Esophagus muscularis mucosa (tissue), 4 donors: ENCODE data around the gene ACAP3. TPM values are rescaled to one million over a fixed set of nuclear protein-coding genes. Genes with fewer than 3 reads are reported as not detected.
A peak's percentile ranks its signal among the peaks of the same experiment; 100 is the strongest.

ENCODE experiments used
- DNase-seq: peaks from one replicate; pipeline ENCODE4 v3.0.0-alpha.2; 2017; ENCODE audit errors: extremely low spot score
- H3K27ac ChIP-seq, 4 donors: fragments of 200-600 bp; sonication (generic); replicated peaks in 1 of 4; 1 replicate in 3 of 4; 2 replicates in 1 of 4; pipeline ENCODE4 v1.5.1; 2016 to 2019; ENCODE audit warnings: mild to moderate bottlenecking in 1 of 4
- H3K27me3 ChIP-seq, 4 donors: fragments of 200-600 bp; sonication (generic); one replicate each; pipeline versions ENCODE4 v1.5.1 to v1.6.0; 2016 to 2019
- H3K36me3 ChIP-seq, 4 donors: fragments of 200-600 bp; sonication (generic); one replicate each; pipeline ENCODE4 v1.5.1; 2016 to 2019
- H3K4me1 ChIP-seq, 4 donors: fragments of 200-600 bp; sonication (generic); one replicate each; pipeline ENCODE4 v1.5.1; 2016 to 2019
- H3K4me3 ChIP-seq, 4 donors: fragments of 200-600 bp; sonication (generic); 1 replicate in 2 of 4; 2 replicates in 2 of 4; pipeline ENCODE4 v1.5.1; 2016 to 2019; ENCODE audit warnings: mild to moderate bottlenecking in 4 of 4, moderate library complexity in 1 of 4
- H3K9me3 ChIP-seq, 4 donors: fragments of 200-600 bp; sonication (generic); 1 replicate in 3 of 4; 2 replicates in 1 of 4; pipeline ENCODE4 v1.5.1; 2016 to 2019
- CTCF ChIP-seq, 3 experiments: fragments of 200-600 bp in 2 of 3; fragments of 450-650 bp in 1 of 3; sonication (generic) in 2 of 3; IDR thresholded peaks; one replicate each; pipeline ENCODE4 v1.5.1; 2017 to 2019; ENCODE audit warnings: antibody characterized with exemption in 3 of 3, mild to moderate bottlenecking in 2 of 3, moderate library complexity in 1 of 3
- EP300 ChIP-seq: sonication (generic); formaldehyde crosslinking; IDR thresholded peaks from one replicate; pipeline ENCODE4 v1.6.1; 2017; ENCODE audit warnings: antibody characterized with exemption
- POLR2A ChIP-seq: fragments of 450-650 bp; IDR thresholded peaks from one replicate; pipeline ENCODE4 v1.6.1; 2017; ENCODE audit warnings: antibody characterized with exemption, moderate library complexity, mild to moderate bottlenecking, low read depth
- POLR2AphosphoS5 ChIP-seq, 2 donors: sonication (generic); formaldehyde crosslinking; IDR thresholded peaks; one replicate each; pipeline ENCODE4 v1.6.1; 2017; ENCODE audit warnings: antibody characterized with exemption in 2 of 2
- WGBS: methylation state at CpG from one replicate; pipeline ENCODE4 v1.1.5; 2018; 5-methylcytosine and 5-hydroxymethylcytosine counted together
- intact Hi-C: fragments of 100-400 bp; cut with DNase I; formaldehyde crosslinking; loops from one replicate; pipeline ENCODE4 v1.15.1; 2023
- total RNA-seq, 4 donors: library from RNA; depleted of rRNA; stranded (reverse); fragments of >200 nt; gene quantifications; one replicate each; pipeline versions ENCODE4 v1.1.0 to v1.2.1, GENCODE V29; 2016

The ACAP3 gene
- total RNA-seq, 4 donors from 2014 or later = 34.8 to 63.2 (median 47.4) TPM

- DNase-seq = no peak
- Histone ChIP-seq H3K36me3 (peaks cover under 1 to 23% (median 19%) of the 10 kb centered on the region in 4 donors), H3K4me3 (no peak overlapping the region), H3K9me3 (no peaks in the 10 kb centered on the region), H3K27me3 (no peaks in the 10 kb centered on the region), H3K4me1 (peaks cover 40 to 55% (median 46%) of the 10 kb centered on the region in 4 donors), H3K27ac (peak overlapping the region in 3 of 4 donors; percentile 0 to 10 (median 3))
- no peak for TF ChIP-seq EP300
- TF ChIP-seq POLR2AphosphoS5 (IDR thresholded peaks at IDR 0.05) = no peak
- no peak for TF ChIP-seq POLR2A
- TF ChIP-seq CTCF (IDR thresholded peaks at IDR 0.05) = no peak
- intact Hi-C loops = no loop called here
- 81% methylated on average over 5 of the region's 16 CpGs for WGBS
Observed at GRCh38 chr1:1345384-1345783, 37.7 kb upstream of the ACAP3 start.

DNA sequence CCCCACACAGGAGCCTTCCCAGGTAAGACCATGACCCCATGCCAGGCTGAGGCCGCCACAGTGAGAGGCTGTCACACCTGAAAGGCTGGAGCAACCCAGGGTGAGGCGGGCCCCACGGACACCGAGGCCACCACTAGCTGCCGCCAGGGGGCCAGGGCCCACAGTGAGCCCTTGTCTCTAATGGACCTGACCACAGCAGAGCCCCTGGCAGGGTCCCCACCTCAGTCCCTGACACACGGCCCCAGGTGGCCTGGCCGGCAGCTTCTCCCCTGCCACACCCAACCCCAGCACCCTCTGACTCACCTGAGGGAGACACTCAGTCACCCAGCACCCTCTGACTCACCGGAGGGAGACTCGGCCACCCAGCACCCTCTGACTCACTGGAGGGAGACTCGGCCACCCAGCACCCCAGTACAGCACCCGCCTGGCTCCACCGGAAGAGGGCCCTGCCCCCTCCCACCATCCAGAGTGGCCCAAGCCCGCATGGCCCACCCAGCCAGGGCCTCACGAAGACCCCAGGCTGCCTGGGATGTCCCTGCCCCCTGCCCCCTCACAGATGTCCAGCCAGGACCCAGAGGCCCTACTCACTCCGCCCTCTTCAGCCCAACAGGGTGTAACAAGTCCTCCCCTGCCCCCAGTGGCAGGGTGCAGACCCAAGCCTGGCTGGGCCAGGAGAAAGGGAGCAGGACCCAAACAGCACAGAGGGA is 37.1 kb upstream of the ACAP3 start:
- no peak for TF ChIP-seq POLR2AphosphoS5 (IDR thresholded peaks at IDR 0.05)
- peak in 2 of 3 experiments; percentile 21 to 37 for TF ChIP-seq CTCF (IDR thresholded peaks at IDR 0.05)
- TF ChIP-seq POLR2A = no peak
- WGBS = 46% methylated on average over 8 of the region's 15 CpGs
- peaks cover 40 to 55% (median 46%) of the 10 kb centered on the region in 4 donors for H3K4me1 ChIP-seq
- no peak overlapping the region for H3K4me3 ChIP-seq
- DNase-seq = no peak
- no peaks in the 10 kb centered on the region for H3K9me3 ChIP-seq
- H3K27ac ChIP-seq = peak overlapping the region in 2 of 4 donors; percentile 3 to 10
- H3K27me3 ChIP-seq = no peaks in the 10 kb centered on the region
- peaks cover 6 to 29% (median 24%) of the 10 kb centered on the region in 4 donors for H3K36me3 ChIP-seq
- intact Hi-C loops = no loop called here

DNA sequence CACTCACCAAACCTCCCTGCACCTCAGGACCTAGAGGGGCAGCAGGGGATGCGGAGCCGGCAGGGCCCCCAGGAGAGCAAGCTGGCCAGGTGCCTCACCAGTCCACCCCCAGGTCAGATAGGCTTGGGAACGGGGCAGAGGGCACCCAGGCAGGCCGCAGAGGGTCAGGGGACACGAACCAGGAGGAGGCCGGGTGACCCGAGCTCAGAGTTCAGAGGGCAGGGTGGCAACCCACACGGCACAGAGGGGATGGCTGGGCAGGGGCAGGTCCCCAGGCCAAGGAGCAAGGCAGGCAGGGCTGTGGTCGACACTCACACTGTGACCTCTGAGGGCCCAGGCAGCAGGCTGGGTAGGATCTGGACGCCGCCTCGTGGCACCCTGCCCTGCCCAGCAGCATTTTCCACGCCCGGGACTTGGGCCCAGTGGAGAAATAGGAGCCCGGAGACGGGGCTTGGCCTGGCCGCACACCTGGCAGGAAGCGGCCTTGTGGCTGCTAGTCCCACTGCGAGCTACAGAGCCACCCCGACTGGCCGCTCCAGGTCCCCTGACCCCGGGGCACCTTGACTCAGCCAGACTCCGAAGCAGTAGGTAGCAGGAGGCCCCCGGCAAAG is 36.2 kb upstream of the ACAP3 start:
- intact Hi-C loops = no loop called here
- no peak for DNase-seq
- no peak overlapping the region for H3K27ac ChIP-seq
- no peak for TF ChIP-seq POLR2A
- TF ChIP-seq POLR2AphosphoS5 (IDR thresholded peaks at IDR 0.05) = no peak
- TF ChIP-seq CTCF (IDR thresholded peaks at IDR 0.05) = no peak
- no peak for TF ChIP-seq EP300
- peaks cover 40 to 55% (median 46%) of the 10 kb centered on the region in 4 donors for H3K4me1 ChIP-seq
- H3K9me3 ChIP-seq = no peaks in the 10 kb centered on the region
- no peaks in the 10 kb centered on the region for H3K27me3 ChIP-seq
- WGBS = 90% methylated on average over 7 of the region's 24 CpGs
- peaks cover 15 to 38% (median 33%) of the 10 kb centered on the region in 4 donors for H3K36me3 ChIP-seq
- H3K4me3 ChIP-seq = no peak overlapping the region

- WGBS = 93% methylated on average over 11 of the region's 18 CpGs
- no peak for TF ChIP-seq POLR2AphosphoS5 (IDR thresholded peaks at IDR 0.05)
- TF ChIP-seq POLR2A = no peak
- TF ChIP-seq CTCF (IDR thresholded peaks at IDR 0.05) = no peak
- TF ChIP-seq EP300 = no peak
- no peak overlapping the region for H3K27ac ChIP-seq
Observed at GRCh38 chr1:1342584-1343115, 34.9 kb upstream of the ACAP3 start.

More at GRCh38 chr1:1342584-1343115, 34.9 kb upstream of the ACAP3 start:
- Histone ChIP-seq H3K36me3 (peaks cover 27 to 50% (median 46%) of the 10 kb centered on the region in 4 donors), H3K9me3 (no peaks in the 10 kb centered on the region), H3K27me3 (no peaks in the 10 kb centered on the region), H3K4me3 (no peak overlapping the region), H3K4me1 (peaks cover 32 to 44% (median 36%) of the 10 kb centered on the region in 4 donors)
- DNase-seq = no peak
- intact Hi-C loops = no loop called here
